Measurements from ENCODE around the gene TMEM175. TPM values are rescaled to one million over a fixed set of nuclear protein-coding genes. Genes with fewer than 3 reads are reported as not detected.

Gene TMEM175
- total and polyA plus RNA-seq, 2 of the 4 experiments (the other 2 are of a cell fraction) = 7.7 to 41.9 TPM

DNA sequence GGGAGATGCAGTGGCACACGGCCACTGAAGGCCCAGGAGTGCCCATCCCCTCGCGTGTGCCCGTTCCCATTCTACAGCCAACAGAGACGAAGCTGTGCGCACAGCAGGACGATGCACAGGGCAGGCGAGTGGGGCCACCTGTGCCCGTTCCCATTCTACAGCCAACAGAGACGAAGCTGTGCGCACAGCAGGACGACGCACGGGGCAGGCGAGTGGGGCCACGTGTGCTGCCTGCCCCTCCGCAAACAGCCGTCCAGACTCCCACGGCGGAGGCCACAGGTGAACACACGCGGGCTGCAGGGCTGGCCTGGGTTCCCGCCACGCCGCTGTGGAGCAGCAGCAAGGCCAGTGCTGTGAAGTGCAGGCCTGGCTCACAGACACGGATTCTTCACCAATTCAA, 32.2 kb upstream of the TMEM175 start:
- no peak overlapping the region for H3K56ac ChIP-seq (ENCODE audit: extremely low read depth, insufficient read depth, low read length)
- H4K91ac ChIP-seq (ENCODE audit: insufficient read depth, low read depth, low read length) = no peak overlapping the region
- H3K4ac ChIP-seq (ENCODE audit: low read depth, low read length) = no peak overlapping the region
- no peak overlapping the region for H2BK20ac ChIP-seq (ENCODE audit: low read depth, low read length)
- DNase-seq = no peak
- in situ Hi-C loops (cut with MboI; ENCODE audit: low sequenced_read_pairs) (no loop called here), intact Hi-C loops (cut with micrococcal nuclease) (no loop called here), dilution Hi-C loops (cut with HindIII; ENCODE audit: low sequenced_read_pairs, unreplicated experiment) (no loop called here)
- ATAC-seq (ENCODE audit: low read depth) = no peak
- no peaks in the 10 kb centered on the region for H3K4me1 ChIP-seq (ENCODE audit: control insufficient read depth, insufficient read depth, low read length)
- peaks cover 10 to 59% of the 10 kb centered on the region in 2 experiments; a peak in 2 of 4 replicates for H3K79me1 ChIP-seq (ENCODE audit: low read depth in 1 of 2, low read length in 2 of 2)
- H3K4me2 ChIP-seq (ENCODE audit: low read depth, low read length) = no peak overlapping the region
- H2BK120ac ChIP-seq (ENCODE audit: low read depth, low read length) = no peak overlapping the region
- no TSS peak for BruUV-seq (replicated peaks)
- ChIA-PET POLR2A (ENCODE audit: unreplicated experiment) (no interaction called here), CTCF (no interaction called here)
- TF ChIP-seq RAD21 (IDR thresholded peaks at IDR 0.05; ENCODE audit: low read length) (no peak), RFX5 (IDR thresholded peaks at IDR 0.05; ENCODE audit: low read depth, low read length) (no peak), NFE2L2 (IDR thresholded peaks at IDR 0.05; ENCODE audit: low read depth, low read length) (no peak), MXI1 (IDR thresholded peaks at IDR 0.05; ENCODE audit: borderline replicate concordance, low read depth, low read length) (no peak), MAZ (IDR thresholded peaks at IDR 0.05; ENCODE audit: borderline replicate concordance, low read depth, low read length) (no peak), CEBPB (IDR thresholded peaks at IDR 0.05; ENCODE audit: low read depth, low read length) (no peak), BHLHE40 (IDR thresholded peaks at IDR 0.05; ENCODE audit: low read depth, low read length) (no peak), FOS (IDR thresholded peaks at IDR 0.05; ENCODE audit: low read depth, low read length) (no peak), POLR2A (IDR thresholded peaks at IDR 0.05; ENCODE audit: low read depth, low read length) (no peak)
- TF ChIP-seq, protein P1, sequence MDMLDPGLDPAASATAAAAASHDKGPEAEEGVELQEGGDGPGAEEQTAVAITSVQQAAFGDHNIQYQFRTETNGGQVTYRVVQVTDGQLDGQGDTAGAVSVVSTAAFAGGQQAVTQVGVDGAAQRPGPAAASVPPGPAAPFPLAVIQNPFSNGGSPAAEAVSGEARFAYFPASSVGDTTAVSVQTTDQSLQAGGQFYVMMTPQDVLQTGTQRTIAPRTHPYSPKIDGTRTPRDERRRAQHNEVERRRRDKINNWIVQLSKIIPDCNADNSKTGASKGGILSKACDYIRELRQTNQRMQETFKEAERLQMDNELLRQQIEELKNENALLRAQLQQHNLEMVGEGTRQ (IDR thresholded peaks at IDR 0.05; ENCODE audit: low read depth, low read length) = no peak
- TF ChIP-seq, protein P2, sequence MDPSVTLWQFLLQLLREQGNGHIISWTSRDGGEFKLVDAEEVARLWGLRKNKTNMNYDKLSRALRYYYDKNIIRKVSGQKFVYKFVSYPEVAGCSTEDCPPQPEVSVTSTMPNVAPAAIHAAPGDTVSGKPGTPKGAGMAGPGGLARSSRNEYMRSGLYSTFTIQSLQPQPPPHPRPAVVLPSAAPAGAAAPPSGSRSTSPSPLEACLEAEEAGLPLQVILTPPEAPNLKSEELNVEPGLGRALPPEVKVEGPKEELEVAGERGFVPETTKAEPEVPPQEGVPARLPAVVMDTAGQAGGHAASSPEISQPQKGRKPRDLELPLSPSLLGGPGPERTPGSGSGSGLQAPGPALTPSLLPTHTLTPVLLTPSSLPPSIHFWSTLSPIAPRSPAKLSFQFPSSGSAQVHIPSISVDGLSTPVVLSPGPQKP (IDR thresholded peaks at IDR 0.05; ENCODE audit: borderline replicate concordance, low read depth, low read length) = no peak
- TF ChIP-seq, protein P3, sequence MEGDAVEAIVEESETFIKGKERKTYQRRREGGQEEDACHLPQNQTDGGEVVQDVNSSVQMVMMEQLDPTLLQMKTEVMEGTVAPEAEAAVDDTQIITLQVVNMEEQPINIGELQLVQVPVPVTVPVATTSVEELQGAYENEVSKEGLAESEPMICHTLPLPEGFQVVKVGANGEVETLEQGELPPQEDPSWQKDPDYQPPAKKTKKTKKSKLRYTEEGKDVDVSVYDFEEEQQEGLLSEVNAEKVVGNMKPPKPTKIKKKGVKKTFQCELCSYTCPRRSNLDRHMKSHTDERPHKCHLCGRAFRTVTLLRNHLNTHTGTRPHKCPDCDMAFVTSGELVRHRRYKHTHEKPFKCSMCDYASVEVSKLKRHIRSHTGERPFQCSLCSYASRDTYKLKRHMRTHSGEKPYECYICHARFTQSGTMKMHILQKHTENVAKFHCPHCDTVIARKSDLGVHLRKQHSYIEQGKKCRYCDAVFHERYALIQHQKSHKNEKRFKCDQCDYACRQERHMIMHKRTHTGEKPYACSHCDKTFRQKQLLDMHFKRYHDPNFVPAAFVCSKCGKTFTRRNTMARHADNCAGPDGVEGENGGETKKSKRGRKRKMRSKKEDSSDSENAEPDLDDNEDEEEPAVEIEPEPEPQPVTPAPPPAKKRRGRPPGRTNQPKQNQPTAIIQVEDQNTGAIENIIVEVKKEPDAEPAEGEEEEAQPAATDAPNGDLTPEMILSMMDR (conservative IDR thresholded peaks at IDR 0.05; ENCODE audit: low read depth, low read length) = no peak
- H2BK15ac ChIP-seq (ENCODE audit: low read depth, low read length) = no peak overlapping the region
- H2AK5ac ChIP-seq (ENCODE audit: low read depth, low read length) = no peak overlapping the region
- no peak overlapping the region for H3K4me3 ChIP-seq (ENCODE audit: insufficient read depth, low read depth, low read length)
- no peak overlapping the region for H2BK5ac ChIP-seq (ENCODE audit: low read depth, low read length, poor library complexity, severe bottlenecking)
- no peak overlapping the region for H3K9ac ChIP-seq (ENCODE audit: low read depth, low read length)
- 96% methylated on average over 18 of the region's 26 CpGs; no CpG with 5 or more reads in 1 of the 2 experiments for WGBS, 2 experiments (ENCODE audit: extremely low coverage in 2 of 2, insufficient read length in 1 of 2)
- no peak overlapping the region for H3K27ac ChIP-seq (ENCODE audit: insufficient read depth, low read length)
- peak overlapping the region; percentile 6 for H2AK9ac ChIP-seq (replicated peaks; ENCODE audit: low read depth, low read length, poor library complexity)
- H4K5ac ChIP-seq (ENCODE audit: low read depth, low read length) = no peak overlapping the region
- no peak overlapping the region for H3K18ac ChIP-seq (ENCODE audit: low read depth, low read length)
- H3K14ac ChIP-seq (replicated peaks; ENCODE audit: low read depth, low read length) = no peak overlapping the region
- H3K9me3 ChIP-seq (ENCODE audit: control insufficient read depth, insufficient read depth, low read length) = no peaks in the 10 kb centered on the region
- peak overlapping the region; percentile 21 for H2AFZ ChIP-seq (replicated peaks; ENCODE audit: low read length, poor library complexity)
- H4K20me1 ChIP-seq (ENCODE audit: insufficient read depth, low read length) = peaks cover 27% of the 10 kb centered on the region
- H3K36me3 ChIP-seq (ENCODE audit: control insufficient read depth, insufficient read depth, low read length) = peaks cover 52% of the 10 kb centered on the region
- H4K8ac ChIP-seq (ENCODE audit: low read depth in 2 of 2, low read length in 2 of 2) = no peak overlapping the region
- no peaks in the 10 kb centered on the region for H3K27me3 ChIP-seq (ENCODE audit: control insufficient read depth, insufficient read depth, low read length)
- 0 out of 2 replicates have a peak, but pooled peaks cover 3% of the 10 kb centered on the region for H3K9me1 ChIP-seq (ENCODE audit: insufficient read depth, low read length)
- no peak overlapping the region for H3K23ac ChIP-seq (ENCODE audit: low read depth, low read length)
